DOHH2 (cell line): ENCODE results near the gene NCOA5.

Experiments
- EZH2phosphoT487 ChIP-seq: fragments of 200-600 bp; sonication (generic); IDR thresholded peaks from 2 replicates; pipeline ENCODE4 v1.6.1; 2017; ENCODE audit warnings: borderline replicate concordance, mild to moderate bottlenecking, antibody characterized with exemption, low read length, moderate library complexity, mixed read lengths
- TF ChIP-seq, protein P1 (sequence below): fragments of 200-600 bp; sonication (generic); IDR thresholded peaks from one replicate; pipeline ENCODE4 v1.5.1; 2014; ENCODE audit warnings: antibody characterized with exemption, mild to moderate bottlenecking, low read depth, low read length; ENCODE audit not compliant: poor library complexity, severe bottlenecking

DNA sequence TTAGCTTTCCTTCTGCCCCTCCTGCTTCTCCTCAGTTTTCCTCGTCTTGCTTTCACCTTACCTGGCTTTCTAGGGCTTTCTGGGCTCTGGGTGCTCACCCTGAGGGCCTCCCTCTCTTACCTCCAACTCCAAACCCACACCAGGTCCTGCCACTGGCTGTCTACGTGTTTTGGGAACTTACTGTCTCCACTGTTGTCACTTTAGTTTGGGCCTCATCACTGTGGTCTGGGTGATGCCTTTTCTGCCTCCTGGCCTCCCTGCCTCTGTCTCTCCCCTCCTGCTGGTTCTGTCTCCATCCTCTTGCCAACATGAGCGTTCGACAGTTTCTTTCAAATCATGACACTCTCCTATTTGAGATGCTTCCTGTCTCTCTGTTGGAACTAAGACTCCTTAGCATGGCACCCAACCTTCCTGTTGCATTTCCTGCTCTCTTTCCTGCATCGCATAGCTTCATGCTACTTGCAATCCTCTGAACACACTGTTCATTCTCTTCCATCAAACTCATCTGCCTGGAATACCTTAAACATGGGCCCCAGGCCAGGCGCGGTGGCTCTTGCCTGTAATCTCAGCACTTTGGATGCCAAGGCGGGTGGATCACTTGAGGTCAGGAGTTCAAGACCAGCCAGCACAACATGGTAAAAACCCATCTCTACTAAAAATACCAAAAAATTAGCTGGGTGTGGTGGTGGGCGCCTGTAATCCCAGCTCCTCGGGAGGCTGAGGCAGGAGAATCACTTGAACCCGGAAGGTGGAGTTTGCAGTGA is 33.9 kb upstream of the NCOA5 start:
- TF ChIP-seq, protein P1, sequence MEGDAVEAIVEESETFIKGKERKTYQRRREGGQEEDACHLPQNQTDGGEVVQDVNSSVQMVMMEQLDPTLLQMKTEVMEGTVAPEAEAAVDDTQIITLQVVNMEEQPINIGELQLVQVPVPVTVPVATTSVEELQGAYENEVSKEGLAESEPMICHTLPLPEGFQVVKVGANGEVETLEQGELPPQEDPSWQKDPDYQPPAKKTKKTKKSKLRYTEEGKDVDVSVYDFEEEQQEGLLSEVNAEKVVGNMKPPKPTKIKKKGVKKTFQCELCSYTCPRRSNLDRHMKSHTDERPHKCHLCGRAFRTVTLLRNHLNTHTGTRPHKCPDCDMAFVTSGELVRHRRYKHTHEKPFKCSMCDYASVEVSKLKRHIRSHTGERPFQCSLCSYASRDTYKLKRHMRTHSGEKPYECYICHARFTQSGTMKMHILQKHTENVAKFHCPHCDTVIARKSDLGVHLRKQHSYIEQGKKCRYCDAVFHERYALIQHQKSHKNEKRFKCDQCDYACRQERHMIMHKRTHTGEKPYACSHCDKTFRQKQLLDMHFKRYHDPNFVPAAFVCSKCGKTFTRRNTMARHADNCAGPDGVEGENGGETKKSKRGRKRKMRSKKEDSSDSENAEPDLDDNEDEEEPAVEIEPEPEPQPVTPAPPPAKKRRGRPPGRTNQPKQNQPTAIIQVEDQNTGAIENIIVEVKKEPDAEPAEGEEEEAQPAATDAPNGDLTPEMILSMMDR: no peak
- TF ChIP-seq EZH2phosphoT487: no peak
